ENCODE measurements around the gene MYBPH. TPM values are rescaled to one million over a fixed set of nuclear protein-coding genes. Genes with fewer than 3 reads are reported as not detected.
A peak's percentile ranks its signal among the peaks of the same experiment; 100 is the strongest.

Gene MYBPH
- total RNA-seq, 1 donor from 2014 or later, result not detected

- DNase-seq (ENCODE audit: low read depth), result peak; percentile 26
These were observed 9.3 kb downstream of the MYBPH start for GRCh38 chr1:203166192-203166940.

- no peak for DNase-seq (ENCODE audit: low read depth)
These were observed 9.8 kb downstream of the MYBPH start for GRCh38 chr1:203165800-203166161.

GRCh38 chr1:203165101-203165799, 10.4 kb downstream of the MYBPH start:
- DNase-seq (ENCODE audit: low read depth), result no peak

GRCh38 chr1:203163891-203164635, 11.6 kb downstream of the MYBPH start:
- DNase-seq (ENCODE audit: low read depth), result no peak

- DNase-seq (ENCODE audit: low read depth), result no peak
These were observed 13.2 kb downstream of the MYBPH start for GRCh38 chr1:203162403-203162802.

GRCh38 chr1:203161703-203162102, 13.9 kb downstream of the MYBPH start:
- no peak for DNase-seq (ENCODE audit: low read depth)

- no peak for DNase-seq (ENCODE audit: low read depth)
These were observed 14.5 kb downstream of the MYBPH start for GRCh38 chr1:203161175-203161574.

GRCh38 chr1:203159844-203160243, 15.8 kb downstream of the MYBPH start:
- no peak for DNase-seq (ENCODE audit: low read depth)

GRCh38 chr1:203158960-203159665, 16.5 kb downstream of the MYBPH start:
- DNase-seq (ENCODE audit: low read depth), result no peak

GRCh38 chr1:203158423-203158822, 17.2 kb downstream of the MYBPH start:
- DNase-seq (ENCODE audit: low read depth), result no peak

GRCh38 chr1:203156280-203156679, 19.3 kb downstream of the MYBPH start:
- no peak for DNase-seq (ENCODE audit: low read depth)

- peak; percentile 82 for DNase-seq (ENCODE audit: low read depth)
These were observed 21.4 kb downstream of the MYBPH start for GRCh38 chr1:203153989-203154821.

- DNase-seq (ENCODE audit: low read depth), result peak; percentile 57
These were observed 22.3 kb downstream of the MYBPH start for GRCh38 chr1:203153051-203153988.

- peak; percentile 98 for DNase-seq (ENCODE audit: low read depth)
These were observed 23.2 kb downstream of the MYBPH start for GRCh38 chr1:203152158-203153034.

- peak; percentile 82 for DNase-seq (ENCODE audit: low read depth)
These were observed 24.1 kb downstream of the MYBPH start for GRCh38 chr1:203151362-203152157.

GRCh38 chr1:203150511-203151297, 24.9 kb downstream of the MYBPH start:
- DNase-seq (ENCODE audit: low read depth), result no peak

GRCh38 chr1:203149188-203149840, 26.3 kb downstream of the MYBPH start:
- no peak for DNase-seq (ENCODE audit: low read depth)
